Measurements from ENCODE around the gene KNDC1.
"Not testable (repeated sequence)": the region's sequence is repeated elsewhere in the genome, so short reads cannot be mapped to it uniquely, and the experiment has no call there.

Gene KNDC1, protein sequence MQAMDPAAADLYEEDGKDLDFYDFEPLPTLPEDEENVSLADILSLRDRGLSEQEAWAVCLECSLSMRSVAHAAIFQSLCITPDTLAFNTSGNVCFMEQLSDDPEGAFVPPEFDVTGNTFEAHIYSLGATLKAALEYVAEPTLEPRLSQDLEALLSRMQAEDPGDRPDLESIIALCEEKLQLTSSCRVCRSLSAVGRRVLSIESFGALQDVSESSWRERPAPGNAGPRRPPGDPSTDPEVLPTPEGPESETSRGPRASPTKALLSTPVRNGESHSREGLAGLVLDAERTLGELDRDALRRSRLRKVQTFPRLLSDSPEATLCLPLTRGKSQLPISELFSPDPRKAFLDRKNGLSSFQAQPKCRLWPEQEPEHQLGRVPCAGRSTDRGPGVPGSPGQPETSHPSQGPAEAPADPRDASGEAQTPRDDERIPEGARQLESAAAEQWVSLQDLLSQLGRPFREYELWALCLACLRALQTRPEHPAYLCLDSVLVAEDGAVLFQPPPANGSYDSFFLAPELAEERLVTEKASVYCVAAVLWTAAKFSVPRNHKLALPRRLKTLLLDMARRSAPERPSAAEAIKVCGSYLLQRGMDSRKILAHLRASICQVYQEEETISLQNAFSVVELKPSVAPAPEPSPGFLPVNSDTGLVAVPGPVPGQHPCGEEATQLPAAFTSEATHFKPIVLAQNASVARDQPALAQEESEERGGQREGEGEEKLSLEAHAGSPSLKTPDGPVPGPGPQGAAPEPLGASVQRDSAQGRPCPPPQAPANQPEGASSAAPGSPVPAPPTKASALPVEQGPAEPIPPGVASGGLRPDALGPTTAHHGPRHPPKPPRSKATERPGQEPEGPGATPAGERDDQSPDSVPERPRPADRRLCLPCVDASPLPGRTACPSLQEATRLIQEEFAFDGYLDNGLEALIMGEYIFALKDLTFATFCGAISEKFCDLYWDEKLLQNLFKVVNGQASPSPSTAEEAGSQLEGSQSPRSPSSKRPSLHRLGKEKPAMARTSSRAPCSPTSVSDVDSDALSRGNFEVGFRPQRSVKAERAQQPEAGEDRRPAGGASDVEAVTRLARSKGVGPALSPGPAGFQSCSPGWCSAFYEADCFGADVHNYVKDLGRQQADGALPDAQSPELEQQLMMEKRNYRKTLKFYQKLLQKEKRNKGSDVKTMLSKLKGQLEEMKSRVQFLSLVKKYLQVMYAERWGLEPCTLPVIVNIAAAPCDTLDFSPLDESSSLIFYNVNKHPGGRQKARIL (N-terminal part only)

DNA sequence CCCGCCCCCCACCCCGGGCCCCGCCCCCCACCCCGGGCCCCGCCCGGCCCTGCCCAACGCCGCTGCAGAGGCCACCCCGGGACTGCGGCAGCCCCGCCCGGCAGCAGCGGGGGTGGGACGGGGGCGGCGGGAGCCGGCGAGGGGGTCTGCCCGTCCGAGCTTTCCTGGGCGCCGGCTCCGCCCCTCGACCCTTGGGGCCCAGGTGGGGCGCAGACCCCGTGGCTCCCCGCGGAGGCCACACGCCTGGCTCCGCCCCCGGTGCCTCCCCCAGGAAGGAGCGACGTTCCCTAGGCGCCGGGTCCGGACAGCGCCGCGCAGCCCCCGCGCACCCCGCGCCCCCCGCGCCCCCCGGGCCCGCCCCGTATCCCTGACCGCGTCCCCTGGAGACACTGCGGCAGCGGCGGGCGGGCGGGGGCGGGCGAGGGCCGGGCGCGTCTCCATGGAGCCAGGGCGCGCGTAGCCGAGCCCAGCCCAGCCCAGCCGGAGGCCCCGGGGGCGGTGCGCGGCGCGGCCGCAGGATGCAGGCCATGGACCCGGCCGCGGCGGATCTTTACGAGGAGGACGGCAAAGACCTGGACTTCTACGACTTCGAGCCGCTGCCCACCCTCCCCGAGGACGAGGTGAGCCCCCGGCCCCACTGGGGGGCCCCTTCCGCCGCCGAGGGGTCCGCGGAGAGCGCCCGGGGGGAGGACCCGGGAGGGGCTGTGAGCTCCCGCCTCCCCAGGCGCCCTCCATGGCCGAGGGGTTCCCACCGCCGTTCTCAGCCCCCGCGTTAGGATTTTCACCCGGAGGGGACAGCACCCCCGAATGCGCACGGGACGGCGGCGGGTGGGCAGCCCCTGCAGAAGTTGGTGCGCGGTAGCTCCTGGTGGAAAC, at the start of gene KNDC1:
TSS of gene KNDC1 (plus strand) at position 270 of the 876 bp plus-strand sequence. CDS start at position 519, 249 bp downstream.
- DNase-seq = no peak

DNA sequence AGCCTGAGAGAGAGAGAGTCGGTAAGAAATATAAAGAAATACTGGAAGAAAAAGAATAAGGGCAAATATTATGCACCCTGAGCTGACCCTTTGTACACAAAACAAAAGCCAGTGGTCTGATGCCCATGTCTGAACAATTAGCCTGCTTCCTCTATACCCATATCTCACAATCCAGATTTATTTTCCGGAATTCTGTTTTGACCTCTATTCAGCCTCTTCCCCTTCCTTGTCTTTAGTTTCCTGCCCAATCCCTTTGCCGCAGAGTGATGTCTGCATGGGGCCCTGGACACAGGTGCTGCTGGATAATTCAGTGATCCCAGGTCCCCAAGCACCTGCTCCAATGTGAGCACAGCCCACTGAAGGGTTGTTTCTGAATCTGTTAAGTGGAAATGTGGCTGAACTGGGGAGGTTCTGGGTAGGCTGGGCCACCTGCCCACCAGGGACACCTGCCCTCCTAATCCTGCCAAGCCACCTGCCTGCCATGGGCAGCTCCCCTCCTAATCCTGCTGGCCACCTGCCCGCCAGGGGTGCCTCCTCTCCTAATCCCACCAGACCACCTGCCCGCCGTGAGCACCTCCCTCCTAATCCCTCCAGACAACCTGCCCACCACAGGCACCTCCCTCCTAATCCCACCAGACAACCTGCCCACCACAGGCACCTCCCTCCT, 49.3 kb upstream of the KNDC1 start:
- DNase-seq = no peak

DNA sequence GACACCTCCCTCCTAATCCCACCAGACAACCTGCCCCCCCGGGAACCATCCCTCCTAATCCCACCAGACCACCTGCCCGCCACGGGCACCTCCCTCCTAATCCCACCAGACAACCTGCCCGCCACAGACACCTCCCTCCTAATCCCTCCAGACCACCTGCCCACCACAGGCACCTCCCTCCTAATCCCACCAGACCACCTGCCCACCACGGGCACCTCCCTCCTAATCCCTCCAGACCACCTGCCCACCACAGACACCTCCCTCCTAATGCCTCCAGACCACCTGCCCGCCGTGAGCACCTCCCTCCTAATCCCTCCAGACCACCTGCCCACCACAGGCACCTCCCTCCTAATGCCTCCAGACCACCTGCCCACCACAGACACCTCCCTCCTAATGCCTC, 48.4 kb upstream of the KNDC1 start:
- DNase-seq = not testable (repeated sequence)

DNA sequence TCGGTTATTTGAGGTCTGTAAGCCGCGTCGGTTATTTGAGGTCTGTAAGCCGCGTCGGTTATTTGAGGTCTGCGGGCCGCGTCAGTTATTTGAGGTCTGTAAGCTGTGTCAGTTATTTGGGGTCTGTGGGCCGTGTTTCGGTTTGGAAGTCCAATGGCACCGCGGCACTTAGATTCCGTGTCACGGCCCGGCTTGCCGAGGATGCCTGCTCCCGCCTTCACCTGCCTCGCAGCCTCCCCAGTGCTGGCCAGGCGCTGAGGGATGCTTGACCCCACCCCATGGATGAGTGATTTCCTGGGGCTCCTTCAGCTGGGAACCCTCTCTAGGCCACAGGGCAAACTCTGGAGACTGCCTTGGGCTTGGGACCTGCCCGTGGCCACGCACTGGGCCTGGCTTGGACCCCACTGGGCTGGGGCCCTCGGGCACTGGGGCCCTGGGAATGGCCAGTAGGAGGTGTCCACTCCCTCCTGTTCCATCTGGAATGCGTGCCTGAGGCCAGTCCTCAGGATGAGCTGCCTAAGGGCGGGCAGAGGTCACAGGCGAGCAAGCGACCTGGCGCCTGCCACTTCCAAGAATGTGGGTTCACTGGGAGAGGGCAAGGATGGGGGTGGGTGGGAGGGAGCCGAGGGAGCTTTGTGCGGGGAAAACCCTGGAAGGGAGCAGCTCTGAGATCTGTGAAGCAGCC, 46.7 kb upstream of the KNDC1 start:
- no peak for DNase-seq

DNA sequence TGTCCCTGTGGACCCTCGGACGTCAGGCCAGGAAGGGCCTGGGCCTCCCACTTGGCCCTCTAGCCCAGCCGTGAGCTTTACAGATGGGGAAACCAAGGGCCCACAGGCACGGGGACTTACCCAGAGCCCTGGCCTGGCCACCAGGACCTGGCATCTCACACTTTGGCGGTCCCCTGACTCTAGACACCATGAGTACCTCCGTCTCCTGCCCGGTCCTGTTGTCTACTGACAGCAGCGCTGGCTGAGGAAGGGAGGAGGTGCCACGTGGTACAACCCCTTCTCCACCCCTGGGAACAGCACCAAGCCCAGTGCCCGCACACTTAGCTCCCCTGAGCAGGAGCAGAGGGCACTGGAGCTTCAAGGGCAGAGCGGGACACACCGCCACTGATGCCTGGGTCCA, 46.2 kb upstream of the KNDC1 start:
- no peak for DNase-seq

DNA sequence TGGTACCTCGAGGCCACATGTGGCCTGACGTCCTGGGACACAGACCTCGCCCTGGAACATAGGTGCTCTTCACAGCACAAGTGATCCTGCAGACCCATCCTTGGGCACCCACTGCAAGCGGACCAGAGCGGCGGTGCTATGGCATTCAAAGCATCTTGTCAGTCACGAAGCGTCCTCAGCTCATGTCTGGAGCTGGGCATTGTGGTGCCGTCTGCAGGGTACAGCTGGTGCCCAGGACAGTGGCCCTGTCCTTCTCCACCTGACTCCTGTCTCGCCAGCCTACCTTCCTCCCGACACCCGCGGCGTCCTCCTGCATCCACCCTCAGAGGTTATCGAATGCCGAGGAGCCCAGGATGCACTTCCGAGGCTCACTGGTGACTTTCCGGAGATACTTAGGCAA, 45.8 kb upstream of the KNDC1 start:
- no peak for DNase-seq

DNA sequence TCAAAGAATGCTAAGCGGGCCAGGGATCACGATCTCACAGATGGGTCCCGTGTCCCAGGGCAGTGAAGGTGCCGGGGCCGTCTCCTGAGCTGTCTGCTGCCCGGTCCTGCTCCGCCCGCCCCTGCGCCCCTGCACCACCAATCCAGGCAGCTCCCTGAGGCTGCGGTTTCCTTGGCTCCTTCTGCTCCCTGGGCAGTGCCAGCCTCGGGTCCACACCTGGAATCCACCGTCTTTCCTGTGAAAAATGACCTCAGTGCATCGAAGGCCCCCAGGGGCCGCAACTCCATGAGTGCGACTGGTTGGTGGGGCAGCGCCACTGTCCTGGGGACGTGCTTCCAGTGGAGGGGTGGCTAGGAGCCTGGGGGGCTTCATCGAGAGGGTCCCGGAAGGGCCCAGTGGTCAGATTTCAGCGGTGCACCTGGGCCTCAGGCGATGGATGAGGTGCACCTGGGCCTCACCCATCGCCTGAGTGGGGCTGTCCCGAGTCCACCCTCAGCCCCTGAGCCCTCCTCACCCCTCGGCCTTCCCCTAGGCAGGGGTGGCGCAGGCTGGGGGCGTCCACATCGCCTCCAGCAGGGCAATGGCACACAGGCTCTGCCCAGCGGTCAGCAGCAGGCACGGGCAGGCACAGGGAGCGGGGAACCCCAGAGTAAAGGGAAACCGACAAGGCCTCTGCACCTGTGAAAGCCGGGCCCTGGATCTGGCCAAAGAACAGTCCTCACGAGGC, 45.1 kb upstream of the KNDC1 start:
- DNase-seq = no peak

DNA sequence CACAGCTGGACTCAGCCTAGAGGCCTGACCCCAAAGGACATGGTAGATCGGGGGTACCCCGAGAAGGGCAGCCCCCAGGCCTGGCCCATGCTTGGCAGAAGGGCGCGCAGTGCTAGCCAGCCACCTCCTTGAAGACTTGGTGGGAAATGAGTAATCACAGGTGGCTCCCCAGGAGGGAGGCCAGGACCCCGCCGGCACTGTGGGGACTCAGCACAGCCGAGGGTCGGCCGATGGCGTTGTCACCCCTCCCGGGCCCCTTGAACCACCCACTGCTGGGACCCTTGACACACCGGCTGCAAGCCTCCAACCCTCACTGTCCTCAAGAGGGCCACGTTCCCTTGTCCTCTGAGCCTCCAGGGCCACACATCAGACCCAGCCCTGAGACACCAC, 44.6 kb upstream of the KNDC1 start:
- no peak for DNase-seq

DNA sequence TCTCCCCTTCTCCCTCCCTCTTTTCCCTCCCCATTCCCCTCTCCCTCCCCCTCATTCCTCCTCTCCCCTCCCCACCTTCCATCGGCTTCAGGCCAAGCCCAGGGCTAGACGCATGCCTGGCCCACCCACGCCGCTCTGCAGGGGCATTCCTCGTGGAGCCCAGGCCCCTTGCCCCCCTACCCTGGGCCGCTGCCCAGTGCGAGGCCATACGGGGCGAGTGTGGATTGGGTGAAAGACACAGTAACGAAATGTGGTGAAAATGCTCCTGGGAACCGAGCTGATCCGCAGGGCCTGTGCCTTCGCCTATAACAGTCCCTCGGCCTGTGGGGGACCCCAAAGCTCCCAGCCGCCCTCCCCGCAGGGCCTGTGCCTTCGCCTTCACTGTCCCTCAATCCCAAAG, 44.0 kb upstream of the KNDC1 start:
- no peak for DNase-seq

DNA sequence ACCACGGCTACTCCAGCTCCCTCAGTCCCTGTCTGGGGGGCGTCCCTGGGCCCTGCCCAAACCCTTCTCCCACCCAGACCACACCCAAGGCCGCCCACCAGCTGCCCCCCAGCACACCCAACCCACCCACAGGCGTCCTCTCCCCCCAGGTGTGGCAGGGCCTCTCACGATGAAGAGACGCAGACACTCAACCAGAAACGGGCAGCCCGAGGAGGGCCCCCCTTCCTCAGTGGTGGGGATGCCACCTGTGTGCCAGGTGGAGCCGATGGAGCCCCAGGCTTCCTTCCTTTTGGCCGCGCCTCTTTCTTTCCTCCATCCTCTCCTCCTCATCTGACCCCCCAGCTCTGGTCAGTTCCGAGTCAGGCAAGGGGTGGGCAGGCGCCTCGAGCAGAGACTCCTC, 43.6 kb upstream of the KNDC1 start:
- DNase-seq = no peak

DNA sequence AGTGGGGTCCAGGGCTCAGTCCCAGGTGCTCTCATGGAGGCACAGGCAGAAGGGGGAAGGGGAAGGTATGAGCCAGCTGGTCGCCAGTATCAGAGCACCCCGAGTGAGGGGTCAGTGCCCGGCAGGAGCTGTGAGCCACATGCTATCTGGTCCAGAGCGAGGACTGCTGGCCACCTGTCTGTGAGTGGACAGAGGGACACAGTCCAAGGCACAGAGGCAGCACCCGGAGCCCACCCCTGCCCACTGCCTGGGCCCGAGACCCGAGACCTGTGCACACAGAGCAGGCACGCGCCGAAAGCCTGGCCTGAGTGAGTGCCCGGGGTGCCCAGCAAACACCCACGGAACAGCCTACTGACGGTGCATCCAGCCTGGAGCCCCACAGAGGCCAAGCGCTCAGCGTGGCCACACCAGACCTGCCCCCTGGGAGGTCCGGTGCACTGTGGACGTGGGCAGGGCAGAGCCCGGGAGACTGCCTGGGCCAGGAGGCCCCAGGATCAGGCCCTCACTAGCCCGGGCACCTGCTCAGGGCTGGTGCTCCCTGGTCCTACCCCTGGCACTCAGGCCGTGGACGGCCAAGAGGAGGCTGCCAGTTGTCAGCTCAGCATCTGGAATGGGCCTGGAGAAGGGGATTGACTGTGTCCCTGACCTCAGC, 42.9 kb upstream of the KNDC1 start:
- no peak for DNase-seq

DNA sequence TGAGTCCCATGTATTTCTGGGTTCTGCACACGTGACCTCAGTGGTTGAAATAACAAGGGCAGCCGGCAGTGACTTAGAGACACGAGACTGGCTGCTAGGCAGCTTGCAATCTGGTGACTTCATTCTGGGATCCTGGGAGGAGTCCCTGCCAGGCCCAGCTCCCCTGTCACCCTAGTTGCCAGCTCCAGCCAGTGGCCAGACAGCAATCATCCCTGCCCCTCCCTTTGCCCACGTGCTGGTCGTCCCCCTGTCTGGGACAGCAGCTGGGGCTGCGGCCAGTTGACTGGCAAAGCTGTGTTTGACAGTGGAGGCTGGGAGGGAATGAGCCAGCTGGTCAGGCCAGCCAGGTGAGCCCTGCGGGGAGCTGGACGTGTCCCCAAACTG, 42.3 kb upstream of the KNDC1 start:
- DNase-seq = no peak

DNA sequence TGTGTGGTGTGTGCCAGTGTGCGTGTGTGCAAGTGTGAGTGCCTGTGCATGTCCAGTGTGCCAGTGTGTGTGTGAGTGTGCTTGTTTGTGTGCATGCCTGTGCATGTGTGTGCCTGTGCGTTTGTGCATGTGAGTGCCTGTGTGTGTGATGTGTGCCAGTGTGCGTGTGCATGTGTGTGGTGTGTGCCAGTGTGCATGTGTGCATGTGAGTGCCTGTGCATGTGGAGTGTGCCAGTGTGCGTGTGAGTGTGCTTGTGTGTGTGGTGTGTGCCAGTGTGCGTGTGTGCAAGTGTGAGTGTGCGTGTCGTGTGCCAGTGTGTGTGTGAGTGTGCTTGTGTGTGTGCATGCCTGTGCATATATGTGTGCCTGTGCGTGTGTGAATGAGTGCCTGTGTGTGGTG, 38.5 kb upstream of the KNDC1 start:
- DNase-seq = no peak

DNA sequence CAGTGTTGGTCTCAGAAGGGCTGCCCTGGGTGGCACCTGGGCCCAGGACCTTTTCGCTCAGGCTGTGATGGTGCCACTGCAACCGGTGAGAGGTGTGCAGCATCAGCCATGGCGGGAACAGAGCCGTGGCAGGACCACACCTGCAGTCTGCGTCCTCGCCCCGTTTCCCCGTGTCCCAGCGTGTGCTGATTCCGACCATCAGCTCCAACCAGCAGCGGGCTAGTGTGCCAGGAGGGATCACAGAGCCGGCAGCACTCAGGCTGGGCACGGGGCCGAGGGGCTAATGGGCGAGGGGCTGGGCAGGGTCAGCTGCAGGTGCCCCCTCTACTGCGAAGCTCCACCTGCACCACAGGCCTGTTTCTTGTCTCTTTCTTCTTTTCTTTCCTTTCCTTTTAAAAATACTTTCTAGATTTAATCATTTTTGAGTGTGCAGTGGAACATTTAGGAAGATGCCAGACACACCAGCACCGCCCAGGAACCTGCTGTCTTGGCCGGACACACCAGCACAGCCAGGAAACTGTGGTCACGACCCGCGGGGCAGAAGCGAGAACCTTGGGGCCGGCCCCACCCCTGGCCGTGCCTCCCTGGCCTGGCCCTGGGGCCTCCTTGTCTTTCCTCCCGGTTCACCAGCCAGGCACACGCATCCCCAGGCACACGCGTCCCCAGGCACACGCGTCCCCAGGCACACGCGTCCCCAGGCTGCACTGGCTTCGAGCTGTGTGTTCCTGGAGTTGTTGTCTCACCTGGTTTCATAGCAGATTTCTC, 37.7 kb upstream of the KNDC1 start:
- no peak for DNase-seq

DNA sequence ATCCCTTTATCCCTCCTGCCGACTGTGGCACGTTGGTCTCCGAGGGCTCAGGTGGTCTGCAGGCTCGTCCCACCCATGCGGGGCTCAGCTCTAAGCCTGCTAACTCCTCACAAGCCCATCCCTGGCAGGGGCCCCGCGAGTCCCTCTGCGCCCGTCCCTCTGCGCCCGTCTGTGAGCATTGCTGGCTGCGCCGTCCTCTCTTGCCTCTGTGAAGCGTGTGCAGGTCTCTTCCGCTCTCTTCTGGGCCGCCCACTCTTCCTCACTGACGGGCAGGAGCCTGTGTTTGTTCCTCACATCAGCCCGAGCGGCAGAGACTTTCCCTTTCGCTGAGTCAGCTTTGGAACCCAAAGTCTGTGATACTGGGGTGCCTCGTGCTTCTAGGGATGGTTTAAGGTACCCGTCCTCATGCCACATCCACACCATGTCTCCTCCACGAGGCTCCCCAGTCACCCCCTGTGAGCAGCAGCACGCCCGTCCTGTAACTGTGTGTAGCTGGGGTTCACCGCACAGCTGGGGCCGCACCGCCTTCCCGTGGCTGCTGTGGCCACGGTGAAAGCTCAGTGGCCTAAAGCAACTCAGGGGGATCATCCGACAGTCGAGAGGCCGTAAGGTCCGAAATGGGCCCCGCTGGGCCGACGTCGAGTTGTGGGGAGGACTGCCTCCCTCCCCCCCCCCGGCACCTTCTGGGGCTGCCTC, 36.8 kb upstream of the KNDC1 start:
- DNase-seq = no peak

DNA sequence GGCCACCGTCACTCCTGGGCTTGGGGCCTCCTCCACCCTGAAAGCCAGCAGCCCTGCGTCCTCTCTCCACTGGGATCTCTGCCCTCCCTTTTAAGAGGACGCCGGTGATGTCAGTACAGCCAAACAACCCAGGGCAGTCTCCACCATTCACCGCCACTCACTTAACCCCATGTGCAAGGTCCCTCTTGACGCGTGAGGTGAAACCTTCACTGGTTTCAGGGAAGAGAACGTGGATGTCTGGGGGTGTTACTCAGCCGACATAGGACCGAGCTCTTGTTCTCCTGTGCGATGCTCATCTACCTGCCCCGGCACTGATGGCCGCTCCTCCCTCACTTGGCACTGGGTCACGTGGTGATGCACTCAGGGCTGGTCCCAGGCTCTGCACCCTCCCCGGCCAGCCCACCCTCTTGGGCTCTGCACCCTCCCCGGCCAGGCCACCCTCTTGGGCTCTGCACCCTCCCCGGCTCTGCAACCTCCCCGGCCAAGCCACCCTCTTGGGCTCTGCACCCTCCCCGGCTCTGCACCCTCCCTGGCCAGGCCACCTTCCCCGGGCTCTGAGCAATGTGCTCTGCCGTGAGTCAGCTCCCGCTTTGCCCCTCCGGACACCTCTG, 36.2 kb upstream of the KNDC1 start:
- no peak for DNase-seq

DNA sequence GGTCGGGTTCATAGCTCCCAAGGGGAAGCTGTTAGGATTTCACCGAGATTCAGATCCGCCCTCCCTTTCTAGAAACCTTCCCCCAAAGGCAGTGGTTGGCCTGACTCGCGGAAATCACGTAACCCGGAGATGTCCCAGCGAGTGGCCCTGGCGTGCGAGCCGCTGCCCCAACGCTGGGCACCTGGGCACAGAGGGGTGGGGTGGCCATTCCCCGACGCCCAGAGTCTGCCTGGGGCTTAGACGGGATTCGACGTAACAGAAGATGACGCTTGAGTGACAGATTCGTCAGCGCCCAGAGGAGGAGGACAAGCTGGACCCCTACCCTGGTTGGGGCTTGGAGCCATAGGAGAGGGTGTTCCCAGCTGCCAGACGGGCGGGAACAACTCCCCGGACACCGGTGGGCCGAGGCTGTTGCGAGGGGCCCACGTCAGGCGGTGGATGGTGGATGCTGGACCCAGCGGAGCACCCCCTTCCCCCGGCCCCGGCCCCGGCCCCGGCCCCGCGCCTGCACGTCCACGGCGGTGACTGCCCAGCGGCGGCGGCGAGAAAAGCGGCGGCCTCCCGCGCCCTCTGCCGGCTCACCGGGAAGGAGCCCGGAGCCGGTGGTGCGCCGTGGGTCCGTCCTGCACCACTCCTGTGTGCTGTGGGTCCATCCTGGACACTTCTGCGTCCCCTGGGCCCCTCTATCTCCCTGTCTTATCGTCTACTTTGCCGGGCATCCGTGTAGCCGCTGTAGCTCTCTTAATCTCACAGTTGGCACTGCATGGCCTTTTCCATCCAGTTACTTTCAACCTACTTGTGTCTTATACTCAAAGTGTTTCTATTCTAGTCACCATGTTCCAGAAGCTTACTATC, 35.4 kb upstream of the KNDC1 start:
- no peak for DNase-seq
